ENCODE data around the gene TRIM71.
"Not testable (repeated sequence)": the region's sequence is repeated elsewhere in the genome, so short reads cannot be mapped to it uniquely, and the experiment has no call there.

TRIM71 gene

DNA sequence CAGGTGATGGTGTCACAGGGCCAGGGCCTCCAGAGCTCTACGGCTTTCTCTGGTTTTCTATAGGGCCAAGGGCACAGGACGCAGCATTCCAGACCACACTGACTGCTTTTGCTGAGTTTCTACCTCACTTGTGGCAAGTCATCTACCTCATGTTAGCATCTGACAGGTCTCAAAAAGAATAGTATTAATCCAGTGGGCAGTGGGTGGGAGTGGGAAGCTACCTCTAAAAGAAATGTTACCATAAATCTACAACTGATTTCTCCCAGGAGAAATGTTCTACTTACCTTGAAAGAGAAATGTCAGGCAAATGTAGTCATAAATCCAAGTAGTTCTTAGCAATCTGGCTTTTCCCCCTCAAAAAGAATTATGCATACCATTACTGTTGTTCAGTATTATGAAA is 77.9 kb downstream of the TRIM71 start:
- no peak for DNase-seq

DNA sequence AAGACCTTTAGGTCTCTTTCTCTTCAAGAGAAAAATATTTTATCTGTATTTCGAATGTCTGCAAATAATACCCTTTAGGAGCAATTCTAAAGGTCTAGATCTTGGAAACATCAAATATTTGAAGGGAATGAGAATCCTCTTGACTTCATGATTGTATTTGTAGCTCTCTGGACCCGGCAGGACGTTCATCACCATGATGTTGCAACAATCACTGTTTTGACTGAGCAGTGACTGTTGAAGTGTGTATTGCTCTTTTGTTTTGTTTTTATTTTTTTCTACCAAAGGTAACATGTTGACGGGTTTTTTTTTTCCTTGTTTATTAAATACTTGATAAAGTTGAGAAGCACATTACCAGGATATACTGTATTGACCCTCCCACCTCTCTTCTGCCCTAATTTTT is 78.3 kb downstream of the TRIM71 start:
- no peak for DNase-seq

DNA sequence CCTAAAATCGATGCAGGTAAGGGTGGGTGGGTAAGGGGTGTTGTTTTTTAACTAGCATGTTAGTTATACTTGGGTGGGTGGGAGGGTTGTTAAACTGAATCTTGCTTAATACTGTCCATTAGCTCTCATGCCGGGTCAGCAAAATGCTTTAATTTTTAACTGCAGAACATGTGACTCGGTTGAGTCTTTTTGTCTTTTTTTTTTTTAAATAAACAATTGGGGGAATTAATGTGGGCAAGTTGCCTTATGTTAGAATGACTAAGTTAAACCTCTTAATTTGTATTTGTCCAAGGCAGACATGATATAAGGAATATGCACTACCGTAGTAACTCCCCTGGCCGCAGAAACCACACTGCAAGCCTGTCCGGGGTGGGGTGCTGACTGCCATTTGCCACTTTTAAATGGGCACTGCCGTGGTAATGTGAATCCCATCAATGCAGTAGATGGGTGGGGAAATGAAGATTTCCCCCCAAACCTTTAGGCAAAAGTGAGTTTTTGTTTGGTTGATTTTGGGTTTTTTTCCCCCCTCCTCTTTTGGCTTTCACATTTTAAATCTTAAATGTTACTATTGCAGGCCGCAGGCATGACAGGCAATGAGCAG is 79.3 kb downstream of the TRIM71 start:
- DNase-seq: no peak

DNA sequence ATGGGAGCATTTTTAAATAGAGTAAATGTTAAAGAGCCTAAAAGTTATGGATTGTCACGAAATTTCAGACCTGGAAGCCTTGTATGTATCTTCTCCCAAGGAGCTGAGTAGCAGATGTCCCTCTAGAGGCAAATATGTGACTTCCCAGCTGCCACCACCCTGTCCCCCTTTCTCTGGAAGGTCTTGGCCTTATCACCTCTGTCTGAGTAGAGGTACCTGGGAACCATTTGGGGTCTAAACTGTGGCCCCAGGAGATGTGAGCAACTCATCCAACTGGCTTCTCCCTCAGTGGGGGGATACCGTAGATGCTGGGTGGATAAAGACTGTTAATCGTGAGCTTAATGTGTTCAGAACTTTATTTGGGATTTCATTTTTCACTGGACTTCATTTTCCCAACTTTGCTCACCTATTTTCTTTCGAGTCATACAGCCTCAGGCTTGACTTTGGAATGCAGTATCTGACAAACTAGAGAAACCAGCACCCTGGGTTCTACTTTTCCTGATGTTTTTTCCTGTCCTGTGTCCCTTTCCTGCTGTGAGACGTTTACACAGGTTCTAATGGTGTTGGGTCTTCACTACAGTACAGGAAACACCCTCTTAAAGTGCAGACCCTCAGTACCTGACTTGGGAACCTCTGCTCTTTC is 80.3 kb downstream of the TRIM71 start:
- no peak for DNase-seq

DNA sequence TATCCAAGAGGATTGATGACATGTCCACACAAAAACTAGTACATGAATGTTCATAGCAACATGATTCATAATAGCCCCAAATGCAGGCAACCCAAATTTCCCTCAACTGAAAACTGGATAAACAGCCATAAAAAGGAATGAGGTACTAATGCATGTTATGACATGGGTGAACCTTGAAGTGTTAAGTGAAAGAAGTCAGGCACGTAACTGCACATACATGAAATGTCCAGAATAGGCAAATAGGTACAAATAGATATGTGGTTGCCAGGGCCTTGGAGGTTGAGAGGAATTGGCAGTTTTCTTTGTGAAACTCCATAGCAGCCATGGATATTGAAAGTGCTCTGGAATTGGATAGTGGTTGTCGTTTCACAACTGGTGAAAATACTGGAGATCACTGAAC is 81.5 kb downstream of the TRIM71 start:
- no peak for DNase-seq

DNA sequence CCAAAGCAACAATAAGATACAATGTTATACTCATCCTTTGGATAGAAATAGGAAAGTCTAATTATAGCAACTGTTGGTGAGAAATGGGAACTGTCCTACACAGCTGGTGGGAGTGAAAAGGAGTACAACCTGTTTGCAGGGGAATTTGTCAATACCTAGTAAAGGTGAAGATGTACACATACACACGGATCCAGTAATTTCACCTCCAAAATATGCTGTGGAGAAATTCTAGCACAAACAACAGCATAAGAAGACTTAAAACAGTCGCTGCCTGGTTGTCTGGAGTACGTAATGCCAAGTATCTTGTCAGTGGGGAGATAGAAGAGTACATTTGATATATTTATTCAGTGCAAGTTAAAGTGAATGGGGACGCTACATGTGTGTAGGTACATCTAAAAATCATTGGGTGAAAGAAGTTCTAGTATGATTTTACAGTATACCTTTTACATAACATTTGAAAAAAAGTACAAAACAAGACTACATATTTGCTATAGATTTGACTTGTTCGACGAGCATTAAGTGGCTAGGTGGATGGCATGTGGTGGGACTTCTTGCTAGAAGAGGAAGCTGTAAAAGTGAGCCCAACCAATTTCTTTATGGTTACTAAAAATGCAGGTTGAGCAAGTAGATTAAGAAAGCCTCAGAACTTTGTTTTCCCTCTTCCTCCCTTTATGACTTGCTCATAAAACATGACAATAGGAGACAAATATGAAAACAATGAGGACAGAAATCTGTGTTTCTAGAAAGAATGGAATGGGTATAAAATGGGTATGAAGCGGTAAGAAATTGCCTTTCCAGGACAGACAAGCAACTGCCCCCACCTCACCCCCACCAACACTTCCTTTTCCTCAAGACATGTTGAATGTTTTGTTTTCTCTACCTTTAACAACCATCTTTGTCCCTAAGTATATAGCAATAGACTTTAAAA is 83.5 kb downstream of the TRIM71 start:
- DNase-seq: no peak

DNA sequence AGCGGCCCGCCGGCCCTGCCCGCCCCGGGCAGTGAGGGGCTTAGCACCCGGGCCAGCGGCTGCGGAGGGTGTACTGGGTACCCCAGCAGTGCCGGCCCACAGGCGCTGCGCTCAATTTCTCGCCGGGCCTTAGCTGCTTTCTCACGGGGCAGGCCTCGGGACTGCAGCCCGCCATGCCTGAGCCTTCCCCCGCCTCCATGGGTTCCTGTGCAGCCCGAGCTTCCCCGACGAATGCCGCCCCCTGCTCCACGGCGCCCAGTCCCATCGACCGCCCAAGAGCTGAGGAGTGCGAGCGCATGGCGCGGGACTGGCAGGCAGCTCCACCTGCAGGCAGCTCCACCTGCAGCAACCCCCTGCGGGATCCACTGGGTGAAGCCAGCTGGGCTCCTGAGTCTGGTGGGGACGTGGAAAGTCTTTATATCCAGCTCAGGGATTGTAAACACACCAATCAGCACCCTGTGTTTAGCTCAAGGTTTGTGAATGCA is 85.1 kb downstream of the TRIM71 start:
- DNase-seq: peak; percentile 49

DNA sequence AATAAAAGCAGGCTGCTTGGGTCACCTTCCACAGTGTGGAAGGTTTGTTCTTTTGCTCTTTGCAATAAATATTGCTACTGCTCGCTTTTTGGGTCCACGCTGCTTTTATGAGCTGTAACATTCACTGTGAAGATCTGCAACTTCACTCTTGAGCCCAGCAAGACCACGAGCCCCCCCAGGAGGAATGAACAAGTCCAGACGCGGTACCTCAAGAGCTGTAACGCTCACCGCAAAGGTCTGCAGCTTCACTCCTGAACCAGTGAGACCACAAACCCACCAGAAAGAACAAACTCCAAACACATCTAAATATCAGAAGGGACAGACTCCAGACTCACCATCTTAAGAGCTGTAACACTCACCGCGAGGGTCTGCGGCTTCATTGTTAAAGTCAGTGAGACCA is 86.2 kb downstream of the TRIM71 start:
- DNase-seq: no peak

DNA sequence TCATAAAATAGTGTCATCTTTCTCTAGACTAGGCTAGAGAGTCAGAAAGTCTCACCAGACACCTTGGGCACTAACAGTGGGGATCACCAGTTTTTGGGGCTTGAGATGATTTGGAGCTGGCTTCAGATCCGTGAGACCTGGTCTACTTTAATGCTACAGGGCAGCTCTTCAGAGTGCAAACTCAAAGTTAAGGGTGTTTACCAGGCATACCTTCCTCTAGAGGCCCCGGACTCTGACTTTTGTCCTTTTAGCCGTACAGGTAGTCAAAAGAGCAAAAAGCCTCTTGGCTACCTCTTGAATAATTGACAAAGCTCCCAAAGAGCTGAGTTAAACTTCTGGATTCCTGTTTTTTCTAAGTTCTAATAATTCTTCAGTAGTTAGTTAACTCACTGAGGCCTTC is 92.2 kb downstream of the TRIM71 start:
- no peak for DNase-seq

DNA sequence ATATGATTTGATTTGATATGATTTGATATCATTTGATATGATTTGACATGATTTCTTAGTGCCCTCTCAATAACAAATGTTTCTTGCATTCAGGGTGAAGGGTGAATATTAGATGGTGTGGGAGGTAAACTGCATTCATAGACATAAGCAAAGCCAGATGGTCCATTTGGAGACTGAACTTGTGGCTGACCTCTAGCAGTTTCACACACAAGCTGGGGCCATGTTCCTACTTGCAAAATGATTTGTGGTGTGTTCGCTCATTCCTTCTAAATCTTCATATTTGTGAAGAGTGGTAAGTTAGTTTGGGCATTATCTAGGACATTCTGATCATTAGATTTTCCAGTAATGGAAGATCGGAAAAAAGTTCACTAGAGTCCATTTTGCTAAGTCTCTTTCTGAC is 93.2 kb downstream of the TRIM71 start:
- DNase-seq: no peak

DNA sequence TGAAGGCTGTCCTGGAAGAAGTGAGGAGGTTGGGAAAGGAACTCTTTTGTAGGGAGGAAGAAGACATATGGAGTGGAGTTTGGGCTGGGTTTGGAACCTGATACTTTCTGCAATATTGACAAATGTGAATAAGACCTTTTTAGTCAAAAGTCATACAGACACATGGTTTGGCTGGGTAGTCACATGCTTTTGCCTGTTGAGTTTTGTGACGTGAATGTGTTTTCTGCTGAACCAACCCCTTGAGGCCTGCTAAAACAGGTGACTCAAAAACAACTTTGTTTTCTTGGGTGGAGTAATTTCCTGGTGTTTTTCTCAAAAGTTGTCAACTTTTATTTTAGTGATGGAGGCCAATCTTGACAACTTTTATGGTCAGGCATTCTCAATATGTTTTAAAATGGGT is 94.2 kb downstream of the TRIM71 start:
- DNase-seq: no peak

DNA sequence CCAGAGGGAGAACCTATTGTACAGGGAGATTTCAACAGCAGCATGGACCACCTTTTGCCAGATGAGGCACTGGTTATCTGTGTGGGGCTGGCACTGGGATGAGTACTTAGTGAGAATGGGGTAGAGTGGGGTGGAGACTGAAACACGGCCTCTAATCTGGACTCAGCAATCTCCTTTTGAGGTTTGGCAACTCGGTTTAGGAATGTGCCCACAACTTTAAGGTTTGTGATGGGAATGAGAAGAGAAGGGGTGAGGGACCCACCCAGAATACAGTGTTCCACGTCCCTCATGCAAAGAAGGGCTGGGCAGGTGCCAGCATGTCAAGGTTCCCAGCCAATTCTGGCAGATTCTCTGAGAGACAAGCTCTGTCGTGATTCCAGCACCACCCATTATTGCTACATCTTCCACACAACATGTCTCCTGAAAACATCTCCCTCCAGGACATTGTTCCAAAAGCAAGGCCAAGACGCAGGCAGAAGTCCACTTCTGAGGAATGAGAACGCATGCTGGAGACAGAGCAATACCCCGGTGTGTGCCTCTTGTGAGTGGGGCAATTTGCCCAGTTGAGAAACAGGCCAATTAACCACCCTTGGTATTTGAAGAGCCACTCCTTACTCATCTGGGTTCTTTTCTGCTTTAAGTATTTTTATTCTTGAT is 96.1 kb downstream of the TRIM71 start:
- DNase-seq: no peak

DNA sequence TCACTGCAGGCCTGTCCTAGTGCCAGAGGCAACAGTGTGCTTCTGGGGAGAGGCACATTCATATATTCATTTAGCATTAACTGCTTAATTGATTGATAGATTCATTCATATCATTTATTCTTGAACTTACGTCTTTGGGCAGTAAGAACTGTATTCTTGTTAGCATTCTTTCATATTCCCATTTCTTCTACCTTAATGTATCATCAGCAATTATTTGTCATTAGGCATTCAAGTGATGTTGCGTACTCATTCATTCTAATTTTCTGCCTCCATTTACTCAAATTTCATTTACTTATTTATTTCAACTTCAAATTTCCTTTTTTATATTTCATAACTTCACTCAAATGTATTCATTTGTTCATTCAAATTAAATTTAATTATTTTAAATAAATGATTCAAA is 102.1 kb downstream of the TRIM71 start:
- no peak for DNase-seq

DNA sequence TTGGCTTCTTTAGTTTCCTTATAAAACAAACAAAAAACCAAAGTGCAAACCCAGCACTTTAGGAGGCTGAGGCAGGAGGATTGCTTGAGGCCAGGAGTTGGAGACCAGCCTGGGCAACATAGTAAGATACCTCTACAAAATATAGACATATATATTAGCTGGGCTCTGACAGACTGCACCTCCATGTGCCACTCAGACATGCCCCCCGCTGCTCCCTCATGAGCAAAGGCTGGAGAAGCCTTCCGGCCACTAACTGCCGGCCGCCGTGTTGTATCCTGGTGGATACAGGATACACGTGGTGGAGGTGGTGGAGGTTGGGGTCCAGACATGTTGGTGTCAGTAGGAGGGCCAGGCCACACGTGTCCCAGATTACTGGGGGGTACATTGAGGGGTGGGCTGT is 104.3 kb downstream of the TRIM71 start:
- DNase-seq: no peak

DNA sequence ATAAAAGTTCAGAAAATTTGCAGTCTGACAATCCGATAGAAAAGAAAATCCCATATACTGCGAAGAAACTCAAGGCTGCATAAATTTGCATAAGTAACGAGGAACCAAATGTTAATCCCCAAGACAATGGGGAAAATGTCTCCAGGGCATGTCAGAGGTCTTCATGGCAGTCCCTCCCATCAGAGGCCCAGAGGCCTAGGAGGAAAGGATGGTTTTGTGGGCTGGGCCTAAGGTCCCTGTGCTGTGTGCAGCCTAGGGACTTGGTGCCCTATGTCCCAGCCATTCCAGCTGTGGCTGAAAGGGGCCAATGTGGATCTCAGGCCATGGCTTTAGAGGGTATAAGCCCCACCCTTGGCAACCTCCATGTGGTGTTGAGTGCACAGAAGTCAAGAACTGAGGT is 112.4 kb downstream of the TRIM71 start:
- DNase-seq: no peak

DNA sequence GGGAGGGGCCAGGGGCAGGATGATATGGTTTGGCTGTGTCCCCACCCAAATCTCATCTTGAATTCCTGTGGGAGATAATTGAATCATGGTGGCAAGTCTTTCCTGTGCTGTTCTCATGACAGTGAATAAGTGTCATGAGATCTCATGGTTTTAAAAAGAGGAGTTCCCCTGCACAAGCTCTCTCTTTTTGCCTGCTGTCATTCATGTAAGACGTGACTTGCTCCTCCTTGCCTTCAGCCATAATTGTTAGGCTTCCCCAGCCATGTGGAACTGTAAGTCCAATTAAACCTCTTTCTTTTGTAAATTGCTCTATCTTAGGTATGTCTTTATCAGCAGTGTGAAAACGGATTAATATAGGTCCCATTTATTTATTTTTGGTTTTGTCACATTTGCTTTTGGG is 113.5 kb downstream of the TRIM71 start:
- not testable (repeated sequence) for DNase-seq

DNA sequence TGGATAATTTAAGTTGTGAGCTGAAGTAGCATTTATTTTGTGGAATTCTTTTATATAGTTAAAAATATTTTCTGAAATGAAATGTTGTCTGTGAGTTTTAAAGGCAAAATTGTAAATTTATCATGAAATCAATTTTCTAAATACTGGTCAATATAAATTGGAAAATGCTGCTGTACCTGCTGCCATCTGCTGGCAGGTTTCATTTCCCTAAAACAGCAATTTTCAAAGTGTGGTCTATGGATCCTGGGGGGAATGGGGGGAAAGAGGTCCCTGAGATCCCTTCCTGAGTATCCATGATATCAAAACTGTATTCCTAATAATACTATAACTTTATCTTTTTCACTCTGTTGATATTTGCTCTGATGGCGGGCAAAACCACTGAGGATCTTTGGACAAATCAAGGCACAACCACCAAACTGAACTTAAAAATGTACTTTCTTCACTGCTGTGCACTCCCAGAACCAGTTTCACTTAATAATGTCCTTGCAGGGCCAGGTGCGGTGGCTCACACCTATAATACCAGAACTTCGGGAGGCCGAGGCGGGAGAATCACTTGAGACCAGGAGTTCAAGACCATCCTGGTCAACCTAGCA is 116.4 kb downstream of the TRIM71 start:
- no peak for DNase-seq

DNA sequence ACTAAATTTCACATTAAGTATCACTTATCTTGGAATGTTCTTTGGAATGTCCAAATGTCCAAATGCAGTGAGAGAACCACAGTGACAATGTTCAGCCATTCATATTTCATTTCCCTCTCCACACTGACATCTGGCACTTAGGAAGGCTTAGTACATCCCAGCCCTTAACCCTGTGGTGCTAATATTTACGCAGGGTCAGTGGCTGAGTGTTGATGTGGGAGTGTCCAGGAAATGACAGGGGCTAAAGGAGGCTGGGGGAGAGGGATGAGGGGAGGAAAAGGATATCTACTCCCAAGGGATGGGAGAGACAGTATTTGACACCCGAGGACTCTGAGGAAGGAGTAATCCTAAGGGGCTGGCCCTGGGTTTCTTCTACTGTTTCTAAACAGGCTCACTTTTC is 119.5 kb downstream of the TRIM71 start:
- no peak for DNase-seq

DNA sequence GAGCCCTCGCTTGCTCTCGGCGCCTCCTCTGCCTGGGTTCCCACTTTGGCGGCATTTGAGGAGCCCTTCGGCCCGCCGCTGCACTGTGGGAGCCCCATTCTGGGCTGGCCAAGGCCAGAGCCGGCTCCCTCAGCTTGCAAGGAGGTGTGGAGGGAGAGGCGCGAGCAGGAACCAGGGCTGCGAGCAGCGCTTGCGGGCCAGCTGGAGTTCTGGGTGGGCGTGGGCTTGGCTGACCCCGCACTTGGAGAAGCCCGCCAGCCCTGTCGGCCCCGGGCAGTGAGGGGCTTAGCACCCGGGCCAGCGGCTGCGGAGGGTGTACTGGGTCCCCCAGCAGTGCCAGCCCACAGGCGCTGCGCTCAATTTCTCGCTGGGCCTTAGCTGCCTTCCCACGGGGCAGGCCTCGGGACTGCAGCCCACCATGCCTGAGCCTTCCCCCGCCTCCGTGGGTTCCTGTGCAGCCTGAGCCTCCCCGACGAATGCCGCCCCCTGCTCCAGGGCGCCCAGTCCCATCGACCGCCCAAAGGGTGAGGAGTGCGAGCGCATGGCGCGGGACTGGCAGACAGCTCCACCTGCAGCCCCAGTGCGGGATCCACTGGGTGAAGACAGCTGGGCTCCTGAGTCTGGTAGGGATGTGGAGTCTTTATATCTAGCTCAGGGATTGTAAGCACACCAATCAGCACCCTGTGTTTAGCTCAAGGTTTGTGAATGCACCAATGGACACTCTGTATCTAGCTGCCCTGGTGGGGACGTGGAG is 121.9 kb downstream of the TRIM71 start:
- not testable (repeated sequence) for DNase-seq

DNA sequence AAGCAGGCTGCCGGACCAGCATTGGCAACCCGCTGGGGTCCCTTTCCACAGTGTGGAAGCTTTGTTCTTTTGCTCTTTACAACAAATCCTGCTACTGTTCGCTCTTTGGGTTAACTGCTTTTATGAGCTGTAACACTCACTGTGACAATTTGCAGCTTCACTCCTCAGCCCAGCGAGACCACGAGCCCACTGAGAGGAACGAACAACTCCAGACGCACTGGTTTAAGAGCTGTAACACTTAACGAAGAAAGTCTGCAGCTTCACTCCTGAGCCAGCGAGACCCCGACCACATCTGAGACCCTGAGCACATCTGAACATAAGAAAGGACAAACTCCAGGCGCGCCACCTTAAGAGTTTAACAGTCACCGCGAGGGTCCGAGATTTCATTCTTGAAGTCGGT is 122.9 kb downstream of the TRIM71 start:
- DNase-seq: no peak

DNA sequence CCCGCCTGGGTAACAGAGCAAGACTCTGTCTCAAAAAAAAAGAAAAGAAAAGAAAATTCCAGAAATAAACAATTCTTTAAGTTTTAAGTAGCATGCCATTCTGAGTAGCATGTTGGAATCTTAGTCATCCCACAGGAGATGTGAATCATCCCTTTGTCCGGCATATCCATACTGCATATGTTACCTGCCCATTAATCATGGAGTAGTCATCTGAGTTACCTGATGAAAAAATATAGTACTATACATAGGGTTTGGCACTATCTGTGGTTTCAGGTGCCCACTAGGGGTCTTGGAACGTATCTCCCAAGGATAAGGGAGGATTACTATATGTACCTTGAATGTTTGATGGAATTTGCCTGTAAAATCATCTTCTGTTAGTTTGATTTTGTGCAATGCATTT is 127.3 kb downstream of the TRIM71 start:
- DNase-seq: no peak

DNA sequence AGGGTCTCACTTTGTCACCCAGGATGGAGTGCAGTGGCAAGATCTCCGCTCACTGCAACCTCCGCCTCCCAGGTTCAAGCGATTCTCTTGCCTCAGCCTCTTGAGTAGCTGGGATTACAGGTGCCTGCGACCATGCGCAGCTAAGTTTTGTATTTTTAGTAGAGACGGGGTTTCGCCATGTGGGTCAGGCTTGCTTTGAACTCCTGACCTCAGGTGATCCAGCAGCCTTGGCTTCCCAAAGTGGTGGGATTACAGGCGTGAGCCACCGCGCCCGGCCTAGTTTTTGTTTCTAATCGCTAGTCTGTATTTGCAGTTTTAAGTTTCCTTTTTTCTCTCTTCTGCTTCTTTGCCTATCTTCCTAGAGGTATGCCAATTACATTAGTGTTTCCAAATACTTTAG is 127.8 kb downstream of the TRIM71 start:
- DNase-seq: not testable (repeated sequence)
